ENCODE results near the gene RNF224.

- TF ChIP-seq CTCF (IDR thresholded peaks at IDR 0.05; ENCODE audit: low read depth, low read length) (no peak), EZH2phosphoT487 (IDR thresholded peaks at IDR 0.05; ENCODE audit: low read depth) (no peak)
Observed at GRCh38 chr9:137186385-137186784, 40.9 kb upstream of the RNF224 start.

All from OCI-LY3 (cell line).